Measurements from ENCODE around the gene TMEM270.
"Not testable (repeated sequence)": the region's sequence is repeated elsewhere in the genome, so short reads cannot be mapped to it uniquely, and the experiment has no call there.

The TMEM270 gene

GRCh38 chr7:73861305-73861704 lies 346 bp downstream of the TMEM270 start:
- no peak for DNase-seq

- DNase-seq: no peak
These were observed 4.2 kb downstream of the TMEM270 start for GRCh38 chr7:73864981-73865711.

GRCh38 chr7:73865738-73866445 lies 4.9 kb downstream of the TMEM270 start:
- DNase-seq: no peak

GRCh38 chr7:73866446-73866767 lies 5.4 kb downstream of the TMEM270 start:
- DNase-seq: no peak

- no peak for DNase-seq
These were observed 8.2 kb downstream of the TMEM270 start for GRCh38 chr7:73869011-73869798.

- no peak for DNase-seq
These were observed 9.1 kb downstream of the TMEM270 start for GRCh38 chr7:73870041-73870492.

GRCh38 chr7:73871163-73872011 lies 10.4 kb downstream of the TMEM270 start:
- no peak for DNase-seq

GRCh38 chr7:73872056-73872908 lies 11.3 kb downstream of the TMEM270 start:
- DNase-seq: no peak

GRCh38 chr7:73876361-73876760 lies 15.4 kb downstream of the TMEM270 start:
- DNase-seq: no peak

- DNase-seq: no peak
These were observed 16.0 kb downstream of the TMEM270 start for GRCh38 chr7:73876973-73877372.

- DNase-seq: no peak
These were observed 19.2 kb downstream of the TMEM270 start for GRCh38 chr7:73879977-73880681.

GRCh38 chr7:73880755-73881328 lies 19.9 kb downstream of the TMEM270 start:
- DNase-seq: no peak

GRCh38 chr7:73881352-73882046 lies 20.5 kb downstream of the TMEM270 start:
- no peak for DNase-seq

GRCh38 chr7:73882047-73882402 lies 21.1 kb downstream of the TMEM270 start:
- no peak for DNase-seq

- not testable (repeated sequence) for DNase-seq
These were observed 24.0 kb downstream of the TMEM270 start for GRCh38 chr7:73884867-73885422.

- DNase-seq: no peak
These were observed 24.5 kb downstream of the TMEM270 start for GRCh38 chr7:73885433-73885974.

GRCh38 chr7:73885975-73886798 lies 25.2 kb downstream of the TMEM270 start:
- DNase-seq: no peak

GRCh38 chr7:73887762-73888161 lies 26.8 kb downstream of the TMEM270 start:
- no peak for DNase-seq

GRCh38 chr7:73888959-73889358 lies 28.0 kb downstream of the TMEM270 start:
- DNase-seq: no peak
